Retinal pigment epithelial cell (primary cell): ENCODE data around the gene RYK.

ENCODE experiments used
- DNase-seq: peaks from one replicate; pipeline ENCODE4 v3.0.0-alpha.2; 2010; ENCODE audit warnings: low read depth
- H3K4me3 ChIP-seq: 2 replicates; pipeline ENCODE4 v1.5.1; 2011; ENCODE audit warnings: mild to moderate bottlenecking, low read length, control low read depth, moderate library complexity
- TF ChIP-seq, protein P1 (sequence below): conservative IDR thresholded peaks from 2 replicates; pipeline ENCODE4 v1.5.1; 2011; ENCODE audit warnings: low read depth, low read length, control low read depth, inconsistent platforms

The RYK gene

GRCh38 chr3:134258761-134259347, 8.2 kb upstream of the RYK start:
- no peak overlapping the region for H3K4me3 ChIP-seq
- TF ChIP-seq, protein P1, sequence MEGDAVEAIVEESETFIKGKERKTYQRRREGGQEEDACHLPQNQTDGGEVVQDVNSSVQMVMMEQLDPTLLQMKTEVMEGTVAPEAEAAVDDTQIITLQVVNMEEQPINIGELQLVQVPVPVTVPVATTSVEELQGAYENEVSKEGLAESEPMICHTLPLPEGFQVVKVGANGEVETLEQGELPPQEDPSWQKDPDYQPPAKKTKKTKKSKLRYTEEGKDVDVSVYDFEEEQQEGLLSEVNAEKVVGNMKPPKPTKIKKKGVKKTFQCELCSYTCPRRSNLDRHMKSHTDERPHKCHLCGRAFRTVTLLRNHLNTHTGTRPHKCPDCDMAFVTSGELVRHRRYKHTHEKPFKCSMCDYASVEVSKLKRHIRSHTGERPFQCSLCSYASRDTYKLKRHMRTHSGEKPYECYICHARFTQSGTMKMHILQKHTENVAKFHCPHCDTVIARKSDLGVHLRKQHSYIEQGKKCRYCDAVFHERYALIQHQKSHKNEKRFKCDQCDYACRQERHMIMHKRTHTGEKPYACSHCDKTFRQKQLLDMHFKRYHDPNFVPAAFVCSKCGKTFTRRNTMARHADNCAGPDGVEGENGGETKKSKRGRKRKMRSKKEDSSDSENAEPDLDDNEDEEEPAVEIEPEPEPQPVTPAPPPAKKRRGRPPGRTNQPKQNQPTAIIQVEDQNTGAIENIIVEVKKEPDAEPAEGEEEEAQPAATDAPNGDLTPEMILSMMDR = no peak
- DNase-seq = no peak

DNA sequence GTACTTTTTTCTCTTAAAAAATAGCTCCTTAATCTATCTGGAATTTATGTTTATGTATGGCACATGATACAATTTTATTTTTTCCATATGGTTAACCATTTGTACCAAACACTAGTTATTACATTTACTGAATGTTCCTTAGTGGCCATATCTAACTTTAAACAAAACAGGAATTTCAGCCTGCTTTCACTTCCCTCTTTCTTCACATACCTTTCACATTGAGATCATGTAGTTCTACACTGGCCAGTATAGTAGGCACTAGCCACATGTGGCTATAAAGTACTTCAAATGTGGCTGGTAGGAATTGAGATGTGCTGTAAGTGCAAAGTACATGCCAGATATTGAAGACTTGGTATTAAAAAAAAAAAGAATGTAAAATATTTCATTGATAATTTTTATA, 4.7 kb upstream of the RYK start:
- TF ChIP-seq, protein P1 = no peak
- H3K4me3 ChIP-seq = no peak overlapping the region
- no peak for DNase-seq

DNA sequence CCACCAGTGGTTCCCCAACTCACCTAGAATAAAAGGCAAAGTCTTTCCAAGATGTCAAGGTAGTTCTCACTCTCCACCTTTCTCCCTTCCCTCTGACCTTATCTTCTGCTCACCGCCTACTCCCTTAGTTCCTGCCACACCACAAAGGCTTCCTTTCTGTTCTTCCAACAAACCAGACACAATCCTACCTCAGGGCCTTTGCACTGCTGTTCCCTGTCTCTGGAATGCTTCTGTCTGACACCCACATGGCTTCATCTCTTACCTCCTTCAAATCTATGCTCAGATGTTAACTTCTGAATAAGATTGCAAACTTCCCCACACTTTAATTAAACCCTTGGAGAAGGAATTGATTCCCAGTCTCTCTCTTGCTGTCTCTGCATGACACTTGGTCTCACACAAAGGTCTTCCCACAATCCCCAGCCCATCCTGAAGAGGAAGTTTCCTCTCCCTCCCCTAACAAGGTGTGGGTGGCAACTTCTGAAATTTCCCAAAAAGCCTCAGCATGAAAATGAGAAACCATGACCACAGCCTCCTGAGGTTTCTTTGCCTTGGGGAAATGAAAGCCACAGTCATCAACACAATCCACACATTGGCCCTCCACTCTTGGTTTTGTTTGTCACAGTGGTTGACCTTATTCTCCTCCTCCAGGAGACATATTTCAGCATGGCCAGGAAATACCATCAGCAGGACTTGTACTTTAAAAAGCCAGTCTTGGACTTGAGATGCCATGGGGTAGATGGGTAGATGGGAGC, 3.0 kb upstream of the RYK start:
- DNase-seq = no peak
- no peak overlapping the region for H3K4me3 ChIP-seq
- TF ChIP-seq, protein P1 = no peak

- H3K4me3 ChIP-seq = no peak overlapping the region
- DNase-seq = no peak
- TF ChIP-seq, protein P1 = no peak
Measured at GRCh38 chr3:134252766-134253165, 2.1 kb upstream of the RYK start.

DNA sequence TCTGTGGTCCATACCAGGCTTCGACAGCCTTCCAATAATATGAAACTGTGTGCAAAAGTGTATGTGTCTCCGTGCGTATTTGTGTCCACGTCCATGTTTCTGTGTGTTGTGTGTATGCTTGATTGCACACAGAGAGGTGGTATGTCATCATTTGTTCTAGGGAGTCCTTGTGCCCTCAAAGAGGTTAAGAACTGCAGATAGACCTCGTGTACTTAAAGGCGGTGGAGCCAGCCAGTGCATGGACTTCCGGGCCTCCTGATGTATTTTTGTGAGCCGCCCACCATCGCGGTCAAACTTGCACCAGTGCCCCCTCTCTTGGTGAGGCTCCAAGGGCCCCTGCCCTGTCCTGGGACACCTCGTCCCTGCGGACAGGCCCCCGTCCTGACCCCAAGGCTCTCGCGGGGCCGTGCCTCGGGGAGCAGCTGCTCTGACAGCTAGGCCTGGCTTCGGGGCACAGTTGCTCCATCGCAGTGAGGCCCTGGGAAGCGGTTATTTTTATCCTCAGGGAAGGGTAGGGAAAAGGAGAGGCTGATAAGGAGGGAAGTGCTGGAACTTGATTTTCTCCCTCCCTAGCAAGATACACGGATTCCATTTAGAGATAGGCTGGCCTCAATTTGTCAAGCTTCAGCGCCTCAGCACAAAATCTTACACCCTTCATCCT, 1.2 kb upstream of the RYK start:
- TF ChIP-seq, protein P1 = no peak
- no peak overlapping the region for H3K4me3 ChIP-seq
- no peak for DNase-seq

DNA sequence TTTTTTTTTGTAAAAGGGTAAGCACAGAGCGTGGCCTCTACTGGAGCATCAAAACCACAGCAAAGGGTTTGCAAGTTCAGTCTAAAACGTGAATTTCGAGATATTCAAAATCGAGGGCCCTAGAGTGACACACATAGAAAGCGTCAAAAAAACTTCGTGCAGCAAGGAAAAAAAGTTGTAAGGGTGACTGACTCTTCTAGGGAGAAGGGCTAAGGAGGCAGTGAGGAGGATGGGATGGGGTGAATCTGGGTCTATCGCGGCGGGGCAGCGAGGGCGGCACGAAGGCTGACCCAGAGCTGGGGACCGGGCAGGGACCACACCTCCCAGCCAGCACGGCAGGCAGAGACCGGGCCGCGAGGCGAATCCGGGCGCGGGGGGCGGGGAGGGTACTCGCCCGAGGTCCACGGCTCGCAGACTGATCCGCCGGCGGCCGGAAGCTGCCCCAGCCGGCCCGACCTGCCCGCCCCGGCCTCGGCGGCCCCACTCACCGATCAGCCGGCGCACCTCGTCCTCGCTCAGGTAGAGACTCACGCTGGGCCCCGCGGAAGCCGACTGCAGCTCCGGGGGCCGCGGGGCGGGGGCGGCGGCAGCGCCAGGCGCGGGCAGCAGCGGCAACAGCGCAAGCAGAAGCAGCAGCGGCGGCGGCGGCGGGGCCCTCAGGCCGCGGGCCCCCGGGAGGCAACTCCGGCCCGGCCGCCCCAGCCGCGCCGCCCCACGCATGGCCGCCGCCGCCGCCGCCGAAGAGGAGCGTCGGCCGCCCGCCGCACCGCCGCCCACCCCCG, 533 bp downstream of the RYK start:
- no peak for DNase-seq
- H3K4me3 ChIP-seq = peak overlapping the region; percentile 65
- TF ChIP-seq, protein P1 = no peak
